HCT116 (cell line): ENCODE results near the gene FBXO34.

Experiments
- ATF3 ChIP-seq: IDR thresholded peaks from 2 replicates; pipeline ENCODE4 v1.6.1; 2012
- CEBPB ChIP-seq: IDR thresholded peaks from 2 replicates; pipeline ENCODE4 v1.6.1; 2012; ENCODE audit warnings: low read depth
- CTCF ChIP-seq, 3 experiments: fragments of 200-600 bp in 1 of 3; sonication (generic) in 1 of 3; IDR thresholded peaks in 2 of 3; conservative IDR thresholded peaks in 1 of 3; 2 replicates each; pipeline ENCODE4 v1.5.1; 2012 to 2017; ENCODE audit warnings: low read depth in 2 of 3, low read length in 2 of 3, antibody characterized with exemption in 1 of 3, borderline replicate concordance in 1 of 3, control low read depth in 1 of 3, mild to moderate bottlenecking in 1 of 3, mixed read lengths in 1 of 3, mixed run types in 1 of 3, moderate library complexity in 1 of 3; ENCODE audit not compliant: insufficient read depth in 1 of 3
- EZH2phosphoT487 ChIP-seq: fragments of 200-600 bp; IDR thresholded peaks from 2 replicates; pipeline ENCODE4 v1.6.1; 2018; ENCODE audit warnings: antibody characterized with exemption, borderline replicate concordance
- POLR2A ChIP-seq: IDR thresholded peaks from 2 replicates; pipeline ENCODE4 v1.7.0; 2011; ENCODE audit warnings: borderline replicate concordance; ENCODE audit not compliant: insufficient read depth, insufficient read length; ENCODE audit errors: extremely low read depth
- POLR2AphosphoS5 ChIP-seq: IDR thresholded peaks from 2 replicates; pipeline ENCODE4 v1.6.1; 2011; ENCODE audit warnings: mild to moderate bottlenecking, low read depth, low read length, moderate library complexity
- RAD21 ChIP-seq: IDR thresholded peaks from 2 replicates; pipeline ENCODE4 v1.6.1; 2012; ENCODE audit warnings: low read depth, mild to moderate bottlenecking
- SP1 ChIP-seq: IDR thresholded peaks from 2 replicates; pipeline ENCODE4 v1.6.1; 2012; ENCODE audit warnings: low read depth
- YY1 ChIP-seq: IDR thresholded peaks from 2 replicates; pipeline ENCODE4 v1.6.1; 2011; ENCODE audit warnings: low read length, low read depth, moderate library complexity, mild to moderate bottlenecking; ENCODE audit not compliant: insufficient replicate concordance; ENCODE audit errors: extremely low read depth
- ZFX ChIP-seq: fragments of 450-650 bp; IDR thresholded peaks from 2 replicates; pipeline ENCODE4 v1.6.1; 2017
- ZNF274 ChIP-seq: fragments of 200-500 bp; sonication (Bioruptor generic); IDR thresholded peaks from 2 replicates; pipeline ENCODE4 v1.6.1; 2014; ENCODE audit warnings: mild to moderate bottlenecking, low read depth, low read length, inconsistent platforms
- TF ChIP-seq, protein P1 (sequence below): IDR thresholded peaks from 2 replicates; pipeline ENCODE4 v1.6.1; 2012
- TF ChIP-seq, protein P2 (sequence below): IDR thresholded peaks from 2 replicates; pipeline ENCODE4 v1.6.1; 2012; ENCODE audit warnings: low read depth

DNA sequence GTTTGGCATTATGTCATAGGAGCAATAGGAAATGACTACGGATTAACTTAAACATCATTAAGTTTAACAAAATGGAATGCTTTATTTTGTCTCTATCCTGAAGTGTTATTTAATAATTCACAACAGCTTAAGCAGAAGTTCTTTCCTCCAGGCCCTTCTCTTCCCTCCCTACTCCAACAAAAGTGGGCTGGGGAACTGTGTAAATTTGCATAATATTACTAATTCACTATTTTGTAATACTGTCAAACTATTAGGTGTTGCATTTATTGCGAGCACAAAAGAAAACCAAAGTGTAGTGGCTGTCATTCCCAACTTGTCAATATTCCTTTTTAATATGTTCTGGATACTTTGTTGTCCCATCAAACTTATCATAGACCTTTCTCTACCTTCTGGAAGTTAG is 70.6 kb downstream of the FBXO34 start:
- no peak for TF ChIP-seq POLR2A
- TF ChIP-seq CTCF (IDR thresholded peaks at IDR 0.05 in 2 of 3, conservative IDR thresholded peaks at IDR 0.05 in 1 of 3; ENCODE audit: borderline replicate concordance in 1 of 3, insufficient read depth in 1 of 3, low read depth in 2 of 3, low read length in 2 of 3), result no peak
- TF ChIP-seq POLR2AphosphoS5, result no peak
- no peak for TF ChIP-seq EZH2phosphoT487
- TF ChIP-seq ZNF274, result no peak
- TF ChIP-seq, protein P1, sequence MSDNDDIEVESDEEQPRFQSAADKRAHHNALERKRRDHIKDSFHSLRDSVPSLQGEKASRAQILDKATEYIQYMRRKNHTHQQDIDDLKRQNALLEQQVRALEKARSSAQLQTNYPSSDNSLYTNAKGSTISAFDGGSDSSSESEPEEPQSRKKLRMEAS, result no peak
- TF ChIP-seq RAD21, result no peak
- TF ChIP-seq CEBPB, result no peak
- TF ChIP-seq SP1, result no peak
- TF ChIP-seq ZFX, result no peak
- no peak for TF ChIP-seq YY1
- TF ChIP-seq, protein P2, sequence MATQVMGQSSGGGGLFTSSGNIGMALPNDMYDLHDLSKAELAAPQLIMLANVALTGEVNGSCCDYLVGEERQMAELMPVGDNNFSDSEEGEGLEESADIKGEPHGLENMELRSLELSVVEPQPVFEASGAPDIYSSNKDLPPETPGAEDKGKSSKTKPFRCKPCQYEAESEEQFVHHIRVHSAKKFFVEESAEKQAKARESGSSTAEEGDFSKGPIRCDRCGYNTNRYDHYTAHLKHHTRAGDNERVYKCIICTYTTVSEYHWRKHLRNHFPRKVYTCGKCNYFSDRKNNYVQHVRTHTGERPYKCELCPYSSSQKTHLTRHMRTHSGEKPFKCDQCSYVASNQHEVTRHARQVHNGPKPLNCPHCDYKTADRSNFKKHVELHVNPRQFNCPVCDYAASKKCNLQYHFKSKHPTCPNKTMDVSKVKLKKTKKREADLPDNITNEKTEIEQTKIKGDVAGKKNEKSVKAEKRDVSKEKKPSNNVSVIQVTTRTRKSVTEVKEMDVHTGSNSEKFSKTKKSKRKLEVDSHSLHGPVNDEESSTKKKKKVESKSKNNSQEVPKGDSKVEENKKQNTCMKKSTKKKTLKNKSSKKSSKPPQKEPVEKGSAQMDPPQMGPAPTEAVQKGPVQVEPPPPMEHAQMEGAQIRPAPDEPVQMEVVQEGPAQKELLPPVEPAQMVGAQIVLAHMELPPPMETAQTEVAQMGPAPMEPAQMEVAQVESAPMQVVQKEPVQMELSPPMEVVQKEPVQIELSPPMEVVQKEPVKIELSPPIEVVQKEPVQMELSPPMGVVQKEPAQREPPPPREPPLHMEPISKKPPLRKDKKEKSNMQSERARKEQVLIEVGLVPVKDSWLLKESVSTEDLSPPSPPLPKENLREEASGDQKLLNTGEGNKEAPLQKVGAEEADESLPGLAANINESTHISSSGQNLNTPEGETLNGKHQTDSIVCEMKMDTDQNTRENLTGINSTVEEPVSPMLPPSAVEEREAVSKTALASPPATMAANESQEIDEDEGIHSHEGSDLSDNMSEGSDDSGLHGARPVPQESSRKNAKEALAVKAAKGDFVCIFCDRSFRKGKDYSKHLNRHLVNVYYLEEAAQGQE, result no peak
- no peak for TF ChIP-seq ATF3
